ENCODE data around the gene COQ5.

Gene COQ5

GRCh38 chr12:120485961-120486881 lies 42.7 kb downstream of the COQ5 start:
- Histone ChIP-seq H3K27me3 (replicated peaks; ENCODE audit: control insufficient read depth, insufficient read depth, low read length, poor library complexity, severe bottlenecking) (no peaks in the 10 kb centered on the region), H3K27ac (ENCODE audit: insufficient read depth, low read length, poor library complexity, severe bottlenecking) (no peak overlapping the region)
- no peak for DNase-seq

DNA sequence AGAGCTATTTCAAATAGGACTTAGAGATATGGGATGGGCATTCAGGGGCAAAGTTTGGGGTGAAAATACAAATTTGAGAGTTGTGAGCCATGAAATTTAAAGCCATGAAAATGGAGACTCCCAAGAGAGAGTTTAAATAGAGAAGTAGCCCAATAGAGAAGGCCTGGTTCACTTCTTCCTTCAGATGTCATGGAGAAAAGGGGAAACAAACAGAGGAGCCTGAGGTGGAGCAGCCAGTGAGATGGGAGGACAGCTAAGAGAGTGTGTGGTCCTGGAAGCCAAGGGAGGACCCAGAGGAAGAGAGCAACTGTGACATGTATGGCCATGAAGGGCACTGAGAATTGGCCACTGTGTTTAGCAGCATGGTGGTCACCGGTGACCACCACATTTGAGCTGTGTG lies 45.3 kb downstream of the COQ5 start:
- Histone ChIP-seq H3K4me1 (ENCODE audit: control insufficient read depth, insufficient read depth, low read length, poor library complexity, severe bottlenecking) (no peaks in the 10 kb centered on the region), H3K27ac (ENCODE audit: insufficient read depth, low read length, poor library complexity, severe bottlenecking) (no peak overlapping the region), H3K9me3 (ENCODE audit: control insufficient read depth, low read length) (no peaks in the 10 kb centered on the region), H3K4me3 (ENCODE audit: insufficient read depth, low read depth, low read length, poor library complexity, severe bottlenecking) (no peak overlapping the region), H3K27me3 (replicated peaks; ENCODE audit: control insufficient read depth, insufficient read depth, low read length, poor library complexity, severe bottlenecking) (no peaks in the 10 kb centered on the region), H3K36me3 (ENCODE audit: control insufficient read depth, insufficient read depth, low read length) (no peaks in the 10 kb centered on the region)
- no peak for DNase-seq

More at GRCh38 chr12:120485961-120486881, 42.7 kb downstream of the COQ5 start:
- no peak overlapping the region for H3K4me3 ChIP-seq (ENCODE audit: insufficient read depth, low read depth, low read length, poor library complexity, severe bottlenecking)
- H3K4me1 ChIP-seq (ENCODE audit: control insufficient read depth, insufficient read depth, low read length, poor library complexity, severe bottlenecking) = no peaks in the 10 kb centered on the region
- no peaks in the 10 kb centered on the region for H3K9me3 ChIP-seq (ENCODE audit: control insufficient read depth, low read length)
- no peaks in the 10 kb centered on the region for H3K36me3 ChIP-seq (ENCODE audit: control insufficient read depth, insufficient read depth, low read length)

DNA sequence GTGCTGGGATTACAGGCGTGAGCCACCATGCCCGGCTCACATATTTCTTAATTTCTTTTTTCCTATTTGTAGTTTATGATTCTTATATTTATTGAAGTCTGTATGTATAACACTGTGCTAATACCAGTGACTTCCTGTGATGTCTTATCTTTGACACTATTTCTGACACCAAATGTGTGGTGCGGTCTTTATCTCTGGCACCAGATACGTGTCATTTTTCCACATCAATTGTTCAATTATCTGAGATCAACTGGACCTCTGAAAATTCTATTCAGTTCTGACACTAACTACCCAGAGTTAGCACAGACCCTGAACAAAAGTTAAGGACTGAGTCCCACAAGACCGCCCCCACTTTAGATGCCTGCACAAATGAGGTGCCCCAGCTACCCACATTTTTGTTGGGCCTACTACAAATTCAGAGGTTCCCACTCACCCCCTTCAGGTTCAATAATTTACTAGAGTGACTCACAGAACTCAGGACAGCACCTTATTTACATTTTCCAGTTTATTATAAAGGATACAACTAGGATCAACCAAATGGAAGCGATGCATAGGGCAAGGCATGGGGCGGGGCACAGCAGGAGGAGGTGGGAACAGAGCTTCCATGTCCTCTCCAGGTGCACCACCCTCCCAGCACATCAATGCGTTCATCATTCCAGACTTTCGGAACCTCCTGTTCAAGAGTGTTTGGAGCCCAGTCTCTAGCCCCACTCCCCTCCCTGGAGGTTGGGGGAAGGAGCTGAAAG lies 47.8 kb downstream of the COQ5 start:
- H3K27ac ChIP-seq (ENCODE audit: insufficient read depth, low read length, poor library complexity, severe bottlenecking) = no peak overlapping the region
- no peaks in the 10 kb centered on the region for H3K9me3 ChIP-seq (ENCODE audit: control insufficient read depth, low read length)
- H3K27me3 ChIP-seq (replicated peaks; ENCODE audit: control insufficient read depth, insufficient read depth, low read length, poor library complexity, severe bottlenecking) = no peaks in the 10 kb centered on the region
- DNase-seq = no peak
- H3K36me3 ChIP-seq (ENCODE audit: control insufficient read depth, insufficient read depth, low read length) = no peaks in the 10 kb centered on the region
- no peak overlapping the region for H3K4me3 ChIP-seq (ENCODE audit: insufficient read depth, low read depth, low read length, poor library complexity, severe bottlenecking)
- H3K4me1 ChIP-seq (ENCODE audit: control insufficient read depth, insufficient read depth, low read length, poor library complexity, severe bottlenecking) = no peaks in the 10 kb centered on the region

- Histone ChIP-seq H3K4me1 (ENCODE audit: control insufficient read depth, insufficient read depth, low read length, poor library complexity, severe bottlenecking) (no peaks in the 10 kb centered on the region), H3K9me3 (ENCODE audit: control insufficient read depth, low read length) (no peaks in the 10 kb centered on the region), H3K4me3 (ENCODE audit: insufficient read depth, low read depth, low read length, poor library complexity, severe bottlenecking) (no peak overlapping the region), H3K36me3 (ENCODE audit: control insufficient read depth, insufficient read depth, low read length) (no peaks in the 10 kb centered on the region), H3K27ac (ENCODE audit: insufficient read depth, low read length, poor library complexity, severe bottlenecking) (no peak overlapping the region), H3K27me3 (replicated peaks; ENCODE audit: control insufficient read depth, insufficient read depth, low read length, poor library complexity, severe bottlenecking) (no peaks in the 10 kb centered on the region)
- DNase-seq = no peak
These were observed 48.7 kb downstream of the COQ5 start for GRCh38 chr12:120480211-120480610.

DNA sequence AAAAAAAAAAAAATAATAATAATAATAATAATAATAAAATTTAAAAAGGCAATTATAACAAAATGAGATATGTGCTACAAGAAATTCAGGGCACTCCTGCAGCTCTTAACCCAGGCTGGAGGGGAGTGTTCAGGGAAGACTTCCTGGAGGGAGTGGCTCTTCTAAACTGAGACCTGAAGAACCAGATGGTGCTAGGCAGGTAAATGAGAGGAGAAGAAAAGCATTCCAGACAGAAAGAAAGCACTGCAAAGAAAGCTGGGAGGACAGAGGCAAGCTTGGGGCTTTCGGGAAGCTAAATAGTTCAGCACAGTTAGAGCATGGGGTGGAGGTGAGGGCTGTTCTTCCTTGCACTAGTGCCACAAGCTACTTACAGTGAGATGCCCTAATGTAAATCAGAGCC lies 49.5 kb downstream of the COQ5 start:
- Histone ChIP-seq H3K27me3 (replicated peaks; ENCODE audit: control insufficient read depth, insufficient read depth, low read length, poor library complexity, severe bottlenecking) (no peaks in the 10 kb centered on the region), H3K27ac (ENCODE audit: insufficient read depth, low read length, poor library complexity, severe bottlenecking) (no peak overlapping the region), H3K36me3 (ENCODE audit: control insufficient read depth, insufficient read depth, low read length) (no peaks in the 10 kb centered on the region), H3K9me3 (ENCODE audit: control insufficient read depth, low read length) (no peaks in the 10 kb centered on the region), H3K4me3 (ENCODE audit: insufficient read depth, low read depth, low read length, poor library complexity, severe bottlenecking) (no peak overlapping the region), H3K4me1 (ENCODE audit: control insufficient read depth, insufficient read depth, low read length, poor library complexity, severe bottlenecking) (no peaks in the 10 kb centered on the region)
- no peak for DNase-seq

DNA sequence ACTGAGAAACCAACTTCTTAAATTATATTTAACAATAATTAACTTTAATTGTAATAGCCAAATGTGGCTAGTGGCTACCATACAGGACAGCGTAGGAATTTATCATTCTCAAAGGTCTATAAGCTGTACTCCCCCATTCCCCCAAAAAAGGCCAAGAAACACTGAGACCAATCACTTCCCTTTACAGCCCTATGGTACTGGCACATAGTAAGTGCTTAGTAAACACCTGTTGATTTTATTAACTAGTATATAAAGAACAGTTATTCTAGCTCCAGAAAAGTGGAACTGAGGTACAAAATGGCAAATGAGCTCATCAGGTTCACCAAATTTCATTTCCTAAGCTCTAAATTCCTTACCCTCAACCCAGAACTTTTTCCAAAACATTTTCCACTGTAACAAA lies 53.3 kb downstream of the COQ5 start:
- Histone ChIP-seq H3K27ac (ENCODE audit: insufficient read depth, low read length, poor library complexity, severe bottlenecking) (no peak overlapping the region), H3K27me3 (replicated peaks; ENCODE audit: control insufficient read depth, insufficient read depth, low read length, poor library complexity, severe bottlenecking) (no peaks in the 10 kb centered on the region), H3K4me3 (ENCODE audit: insufficient read depth, low read depth, low read length, poor library complexity, severe bottlenecking) (no peak overlapping the region), H3K36me3 (ENCODE audit: control insufficient read depth, insufficient read depth, low read length) (no peaks in the 10 kb centered on the region), H3K9me3 (ENCODE audit: control insufficient read depth, low read length) (no peaks in the 10 kb centered on the region), H3K4me1 (ENCODE audit: control insufficient read depth, insufficient read depth, low read length, poor library complexity, severe bottlenecking) (no peaks in the 10 kb centered on the region)
- no peak for DNase-seq

DNA sequence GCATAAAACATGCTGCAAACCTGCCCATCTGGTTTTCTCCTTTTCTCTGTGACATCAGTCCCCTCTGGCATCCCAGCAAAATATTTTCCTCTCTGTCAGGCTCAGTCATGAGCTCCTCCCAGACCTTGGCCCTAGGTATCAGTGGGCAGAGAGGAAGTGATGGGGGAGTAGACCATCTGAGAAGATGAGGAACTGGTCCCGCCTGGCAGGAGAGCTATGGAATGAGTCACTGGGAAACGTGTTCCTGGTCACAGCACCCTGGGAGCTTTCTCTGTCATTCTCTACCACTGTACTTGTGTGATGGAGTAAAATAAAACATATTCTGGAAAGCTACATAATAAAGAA lies 54.4 kb downstream of the COQ5 start:
- peaks cover 8% of the 10 kb centered on the region for H3K4me1 ChIP-seq (ENCODE audit: control insufficient read depth, insufficient read depth, low read length, poor library complexity, severe bottlenecking)

GRCh38 chr12:120473807-120474615 lies 54.9 kb downstream of the COQ5 start:
- no peaks in the 10 kb centered on the region for H3K9me3 ChIP-seq (ENCODE audit: control insufficient read depth, low read length)
- peaks cover 8% of the 10 kb centered on the region for H3K4me1 ChIP-seq (ENCODE audit: control insufficient read depth, insufficient read depth, low read length, poor library complexity, severe bottlenecking)
- no peaks in the 10 kb centered on the region for H3K36me3 ChIP-seq (ENCODE audit: control insufficient read depth, insufficient read depth, low read length)
- no peak overlapping the region for H3K27ac ChIP-seq (ENCODE audit: insufficient read depth, low read length, poor library complexity, severe bottlenecking)
- DNase-seq = no peak
- no peaks in the 10 kb centered on the region for H3K27me3 ChIP-seq (replicated peaks; ENCODE audit: control insufficient read depth, insufficient read depth, low read length, poor library complexity, severe bottlenecking)
- H3K4me3 ChIP-seq (ENCODE audit: insufficient read depth, low read depth, low read length, poor library complexity, severe bottlenecking) = no peak overlapping the region

More for the DNA sequence above, 54.4 kb downstream of the COQ5 start:
- H3K36me3 ChIP-seq (ENCODE audit: control insufficient read depth, insufficient read depth, low read length) = no peaks in the 10 kb centered on the region
- DNase-seq = no peak
- H3K4me3 ChIP-seq (ENCODE audit: insufficient read depth, low read depth, low read length, poor library complexity, severe bottlenecking) = no peak overlapping the region
- no peak overlapping the region for H3K27ac ChIP-seq (ENCODE audit: insufficient read depth, low read length, poor library complexity, severe bottlenecking)
- no peaks in the 10 kb centered on the region for H3K9me3 ChIP-seq (ENCODE audit: control insufficient read depth, low read length)
- H3K27me3 ChIP-seq (replicated peaks; ENCODE audit: control insufficient read depth, insufficient read depth, low read length, poor library complexity, severe bottlenecking) = no peaks in the 10 kb centered on the region

DNA sequence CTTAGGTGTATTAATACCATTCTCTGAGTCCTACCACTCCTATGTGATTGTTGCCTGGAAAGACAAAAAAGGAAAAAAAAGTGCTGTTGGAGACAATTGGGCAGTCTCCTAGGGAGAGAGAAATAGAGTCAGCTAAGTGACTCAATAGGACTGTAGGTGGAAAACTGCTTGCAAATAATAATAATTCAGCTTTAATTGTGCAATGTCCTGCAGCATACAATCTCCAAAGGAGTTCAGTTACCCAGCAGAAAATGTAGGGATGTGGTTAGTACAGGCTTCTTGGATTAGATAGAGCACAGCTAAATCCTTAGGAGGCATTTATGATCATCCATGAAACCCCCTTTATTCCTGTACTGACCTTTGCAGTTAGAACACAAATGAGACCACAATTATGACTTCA lies 56.4 kb downstream of the COQ5 start:
- peaks cover 18% of the 10 kb centered on the region for H3K4me1 ChIP-seq (ENCODE audit: control insufficient read depth, insufficient read depth, low read length, poor library complexity, severe bottlenecking)
- H3K27ac ChIP-seq (ENCODE audit: insufficient read depth, low read length, poor library complexity, severe bottlenecking) = no peak overlapping the region
- no peaks in the 10 kb centered on the region for H3K9me3 ChIP-seq (ENCODE audit: control insufficient read depth, low read length)
- no peaks in the 10 kb centered on the region for H3K27me3 ChIP-seq (replicated peaks; ENCODE audit: control insufficient read depth, insufficient read depth, low read length, poor library complexity, severe bottlenecking)
- H3K4me3 ChIP-seq (ENCODE audit: insufficient read depth, low read depth, low read length, poor library complexity, severe bottlenecking) = no peak overlapping the region
- no peak for DNase-seq
- no peaks in the 10 kb centered on the region for H3K36me3 ChIP-seq (ENCODE audit: control insufficient read depth, insufficient read depth, low read length)
